ENCODE results near the gene TFDP3.

The TFDP3 gene

GRCh38 chrX:133185119-133185518 is 33.0 kb downstream of the TFDP3 start:
- no peak for DNase-seq

- DNase-seq, result no peak
Measured at GRCh38 chrX:133183806-133184205, 34.3 kb downstream of the TFDP3 start.

GRCh38 chrX:133179500-133179899 is 38.7 kb downstream of the TFDP3 start:
- DNase-seq, result no peak

- no peak for DNase-seq
Measured at GRCh38 chrX:133177202-133177601, 41.0 kb downstream of the TFDP3 start.

GRCh38 chrX:133175605-133176004 is 42.5 kb downstream of the TFDP3 start:
- DNase-seq, result no peak

GRCh38 chrX:133175162-133175561 is 43.0 kb downstream of the TFDP3 start:
- DNase-seq, result no peak

GRCh38 chrX:133171962-133172708 is 46.0 kb downstream of the TFDP3 start:
- peak in 1 of 2 experiments; percentile 43 for DNase-seq

Data from NCI-H524 (cell line).